K562 (cell line): ENCODE data around the gene TRIM69. TPM values are rescaled to one million over a fixed set of nuclear protein-coding genes. Genes with fewer than 3 reads are reported as not detected.

Experiments
- ATAC-seq: fragments of 200-7000 bp; cut with Tn5 transposase; 3 replicates; pipeline ENCODE4 v1.9.1; 2020; ENCODE audit warnings: moderate library complexity
- BruUV-seq: library from RNA; stranded (reverse); fragments of 400-500 nt; replicated peaks from 2 replicates; lab custom pipeline; 2021; lab: Mats Ljungman, UMichigan
- CTCF ChIA-PET: fragments of 300-600 bp; formaldehyde crosslinking; extraction: SDS; loops from one replicate; lab custom pipeline; 2021; ENCODE audit warnings: low intra/inter-chr PET ratio; lab: Yijun Ruan, JAX
- POLR2A ChIA-PET: fragments of 300-600, 350-650 bp; sonication (Branson Sonifier 250); formaldehyde crosslinking; extraction: SDS; loops from one replicate; lab custom pipeline; 2021; ENCODE audit warnings: antibody characterized with exemption, inconsistent platforms; lab: Yijun Ruan, JAX
- DNase-seq, 4 experiments: peaks; one replicate each; pipeline versions ENCODE4 v3.0.0 to v3.0.0-alpha.2; 2011 to 2018; ENCODE audit warnings: low spot score in 3 of 4, mixed read lengths in 3 of 4; ENCODE audit errors: extremely low read depth in 1 of 4
- FAIRE-seq: peaks from 2 replicates; lab custom pipeline; 2011; peaks lifted over from hg19 to GRCh38; lab: Jason Lieb, UNC
- H2AFZ ChIP-seq: 2 replicates; pipeline ENCODE4 v1.6.0; 2011; ENCODE audit warnings: low read depth, low read length, control low read depth, inconsistent platforms
- H3K27ac ChIP-seq: fragments of 200-600 bp; 3 replicates; pipeline ENCODE4 v1.8.0; 2011; ENCODE audit warnings: low read depth, mild to moderate bottlenecking, control low read depth, inconsistent platforms, low read length, moderate library complexity, mixed read lengths; ENCODE audit errors: extremely low read depth
- H3K27me3 ChIP-seq, 2 experiments: fragments of 300-600 bp in 1 of 2; 2 replicates in 1 of 2; 3 replicates in 1 of 2; pipeline versions ENCODE4 v1.6.0 to v1.8.0; 2011; ENCODE audit warnings: inconsistent platforms in 2 of 2, low read length in 2 of 2, mild to moderate bottlenecking in 1 of 2, mixed read lengths in 1 of 2, moderate library complexity in 1 of 2; ENCODE audit not compliant: control insufficient read depth in 2 of 2, insufficient read depth in 2 of 2
- H3K36me3 ChIP-seq: fragments of 300-600 bp; 3 replicates; pipeline ENCODE4 v1.8.0; 2011; ENCODE audit warnings: mild to moderate bottlenecking, low read length, inconsistent platforms; ENCODE audit not compliant: control insufficient read depth, insufficient read depth
- H3K4me1 ChIP-seq, 2 experiments: fragments of 200-600 bp in 1 of 2; replicated peaks in 1 of 2; 2 replicates in 1 of 2; 3 replicates in 1 of 2; pipeline versions ENCODE4 v1.5.1 to v1.8.0; 2011; ENCODE audit warnings: inconsistent platforms in 2 of 2, low read length in 2 of 2, mild to moderate bottlenecking in 1 of 2, mixed read lengths in 1 of 2, moderate library complexity in 1 of 2; ENCODE audit not compliant: control insufficient read depth in 2 of 2, insufficient read depth in 2 of 2
- H3K4me2 ChIP-seq: 2 replicates; pipeline ENCODE4 v1.6.1; 2011; ENCODE audit warnings: low read length, control low read depth, inconsistent platforms, mixed read lengths; ENCODE audit not compliant: insufficient read depth
- H3K4me3 ChIP-seq: fragments of 200-600 bp; sonication (generic), shearing (Covaris generic); 2 replicates; pipeline ENCODE4 v1.5.1; 2016; ENCODE audit warnings: control low read depth, inconsistent platforms
- H3K79me2 ChIP-seq: fragments of 200-600 bp; 3 replicates; pipeline ENCODE4 v1.8.0; 2011; ENCODE audit warnings: low read length, inconsistent platforms; ENCODE audit not compliant: control insufficient read depth, insufficient read depth
- H3K9ac ChIP-seq, 2 experiments: 2 replicates each; pipeline versions ENCODE4 v1.6.0 to v1.6.1; 2011; ENCODE audit warnings: low read depth in 2 of 2, low read length in 2 of 2, control low read depth in 1 of 2, inconsistent platforms in 1 of 2, mild to moderate bottlenecking in 1 of 2, mixed read lengths in 1 of 2; ENCODE audit not compliant: insufficient read depth in 1 of 2
- H3K9me1 ChIP-seq: one replicate; pipeline ENCODE4 v1.6.0; 2011; ENCODE audit warnings: inconsistent platforms, mild to moderate bottlenecking, low read length, moderate library complexity; ENCODE audit not compliant: control insufficient read depth, insufficient read depth
- H3K9me3 ChIP-seq: replicated peaks from 2 replicates; pipeline ENCODE4 v1.5.1; 2011; ENCODE audit warnings: low read depth, low read length, inconsistent platforms; ENCODE audit not compliant: control insufficient read depth, insufficient read depth
- H4K20me1 ChIP-seq: replicated peaks from 2 replicates; pipeline ENCODE4 v1.6.1; 2011; ENCODE audit warnings: low read length, inconsistent platforms, mixed read lengths; ENCODE audit not compliant: control insufficient read depth, insufficient read depth
- CEBPB ChIP-seq: fragments of 450-650 bp; IDR thresholded peaks from 2 replicates; pipeline ENCODE4 v1.6.1; 2016; ENCODE audit warnings: missing genetic modification characterization, missing compliant biosample characterization
- ZNF239 ChIP-seq: fragments of 250-450 bp; sonication (Bioruptor Pico); IDR thresholded peaks from 2 replicates; pipeline ENCODE4 v1.4.0; 2020; ENCODE audit warnings: mild to moderate bottlenecking
- WGBS: fragments of 100-300 bp; shearing (Covaris generic); methylation state at CpG from one replicate; pipeline ENCODE4 v1.1.6; 2016; ENCODE audit warnings: low coverage, mixed read lengths; ENCODE audit not compliant: insufficient coverage; ENCODE audit errors: missing lambda C conversion rate; 5-methylcytosine and 5-hydroxymethylcytosine counted together
- in situ Hi-C: fragments of 300-500 bp; cut with MboI; formaldehyde crosslinking; loops from 4 replicates; pipeline ENCODE4 v1.15.0; 2018; ENCODE audit warnings: inconsistent platforms, mixed read lengths
- intact Hi-C: fragments of 100-400 bp; cut with micrococcal nuclease; formaldehyde crosslinking; loops from 2 replicates; pipeline ENCODE4 v1.14.2; 2022
- polyA plus RNA-seq, 8 experiments: library from polyadenylated mRNA; depleted of rRNA in 4 of 8; stranded (reverse) in 5 of 8; unstranded in 3 of 8; fragments of >200 nt; fragmentation: Nextera tagmentation in 2 of 8; fragmentation: Illumina TruSeq in 1 of 8; extraction: Ambion mirVana in 2 of 8; extraction: Trizol in 1 of 8; gene quantifications; 2 replicates each; pipeline versions ENCODE4 v1.2.1 to v1.2.3, GENCODE V29; 2011 to 2014; ENCODE audit warnings: inconsistent platforms in 1 of 8, missing spikeins in 1 of 8
- total RNA-seq, 7 experiments: library from RNA; depleted of rRNA in 6 of 7; stranded (reverse); fragments of >200 nt in 6 of 7; fragmentation: Illumina TruSeq in 2 of 7; extraction: Trizol in 2 of 7; gene quantifications; 2 replicates each; pipeline versions ENCODE4 v1.2.1 to v1.2.3, GENCODE V29; 2011 to 2021; ENCODE audit warnings: low replicate concordance in 1 of 7
- TF ChIP-seq, protein P1 (sequence below): fragments of 450-650 bp; formaldehyde crosslinking; IDR thresholded peaks from 2 replicates; pipeline ENCODE4 v1.4.0; 2022; ENCODE audit warnings: missing genetic modification characterization
- TF ChIP-seq, protein P2 (sequence below): sonication (generic); formaldehyde crosslinking; IDR thresholded peaks from 2 replicates; pipeline ENCODE4 v1.8.0; 2022; ENCODE audit warnings: mild to moderate bottlenecking, missing genetic modification reagents

TRIM69 gene
- total and polyA plus RNA-seq, 9 of the 15 experiments (the other 6 are each of a cell fraction or from before 2014, with no cell fraction given) = 1.0 to 4.3 (median 2.3) TPM

DNA sequence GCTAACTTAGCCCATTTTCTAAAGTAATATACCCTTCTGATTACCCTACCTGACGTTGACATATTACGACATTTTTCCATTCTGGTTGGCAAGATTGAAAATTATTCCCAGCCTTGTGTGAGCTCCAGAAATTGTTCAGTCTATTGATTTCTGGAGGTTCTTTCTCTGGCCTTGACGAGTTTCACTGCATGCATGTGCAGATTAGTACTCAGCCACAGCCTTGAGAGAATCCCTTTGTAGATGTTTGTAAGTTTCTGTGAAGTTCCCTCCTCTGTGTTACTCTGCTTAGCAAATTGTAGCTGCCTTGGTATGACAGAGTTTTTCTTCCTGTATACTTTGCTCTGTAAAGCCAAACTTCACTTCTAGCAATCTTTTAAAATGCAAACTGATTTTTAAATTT, 27.5 kb downstream of the TRIM69 start:
- 0 out of 2 replicates have a peak overlapping the region, but pooled peaks have one; percentile 46 for H2AFZ ChIP-seq
- no peaks in the 10 kb centered on the region for H3K27me3 ChIP-seq
- no peaks in the 10 kb centered on the region for H4K20me1 ChIP-seq
- no peak overlapping the region for H3K4me3 ChIP-seq
- H3K4me2 ChIP-seq = no peak overlapping the region
- in situ Hi-C loops = no loop called here
- BruUV-seq = no TSS peak
- no peaks in the 10 kb centered on the region for H3K79me2 ChIP-seq
- POLR2A ChIA-PET = interaction anchor here (1.2 kb wide), 1 partner anchor 12 kb away, joined by 4 read pairs; no protein-coding TSS in a partner anchor
- TF ChIP-seq, protein P1, sequence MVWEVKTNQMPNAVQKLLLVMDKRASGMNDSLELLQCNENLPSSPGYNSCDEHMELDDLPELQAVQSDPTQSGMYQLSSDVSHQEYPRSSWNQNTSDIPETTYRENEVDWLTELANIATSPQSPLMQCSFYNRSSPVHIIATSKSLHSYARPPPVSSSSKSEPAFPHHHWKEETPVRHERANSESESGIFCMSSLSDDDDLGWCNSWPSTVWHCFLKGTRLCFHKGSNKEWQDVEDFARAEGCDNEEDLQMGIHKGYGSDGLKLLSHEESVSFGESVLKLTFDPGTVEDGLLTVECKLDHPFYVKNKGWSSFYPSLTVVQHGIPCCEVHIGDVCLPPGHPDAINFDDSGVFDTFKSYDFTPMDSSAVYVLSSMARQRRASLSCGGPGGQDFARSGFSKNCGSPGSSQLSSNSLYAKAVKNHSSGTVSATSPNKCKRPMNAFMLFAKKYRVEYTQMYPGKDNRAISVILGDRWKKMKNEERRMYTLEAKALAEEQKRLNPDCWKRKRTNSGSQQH = no peak
- 0 out of 2 replicates have a peak, but pooled peaks have one; percentile 8 for TF ChIP-seq CEBPB (tag)
- TF ChIP-seq, protein P2, sequence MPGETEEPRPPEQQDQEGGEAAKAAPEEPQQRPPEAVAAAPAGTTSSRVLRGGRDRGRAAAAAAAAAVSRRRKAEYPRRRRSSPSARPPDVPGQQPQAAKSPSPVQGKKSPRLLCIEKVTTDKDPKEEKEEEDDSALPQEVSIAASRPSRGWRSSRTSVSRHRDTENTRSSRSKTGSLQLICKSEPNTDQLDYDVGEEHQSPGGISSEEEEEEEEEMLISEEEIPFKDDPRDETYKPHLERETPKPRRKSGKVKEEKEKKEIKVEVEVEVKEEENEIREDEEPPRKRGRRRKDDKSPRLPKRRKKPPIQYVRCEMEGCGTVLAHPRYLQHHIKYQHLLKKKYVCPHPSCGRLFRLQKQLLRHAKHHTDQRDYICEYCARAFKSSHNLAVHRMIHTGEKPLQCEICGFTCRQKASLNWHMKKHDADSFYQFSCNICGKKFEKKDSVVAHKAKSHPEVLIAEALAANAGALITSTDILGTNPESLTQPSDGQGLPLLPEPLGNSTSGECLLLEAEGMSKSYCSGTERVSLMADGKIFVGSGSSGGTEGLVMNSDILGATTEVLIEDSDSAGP = no peak
- TF ChIP-seq ZNF239 (CRISPR knock-in tag) = no peak
- CTCF ChIA-PET = no interaction called here
- no peaks in the 10 kb centered on the region for H3K9me3 ChIP-seq
- no peaks in the 10 kb centered on the region for H3K36me3 ChIP-seq
- H3K27ac ChIP-seq = no peak overlapping the region
- H3K4me1 ChIP-seq = no peaks in the 10 kb centered on the region
- intact Hi-C loops = no loop called here
- 14% methylated on average over 3 of the region's 3 CpGs for WGBS
- DNase-seq (no peak), ATAC-seq (no peak), FAIRE-seq (no peak)
- H3K9ac ChIP-seq = no peak overlapping the region
- no peaks in the 10 kb centered on the region for H3K9me1 ChIP-seq
